Bone marrow (tissue), 2 donors: ENCODE data around the gene SRRM2.

Experiments used
- DNase-seq, 2 donors: peaks; one replicate each; lab custom pipeline; 2025; lab: John Stamatoyannopoulos, UW

SRRM2 gene

GRCh38 chr16:2798723-2799204 lies 46.3 kb downstream of the SRRM2 start:
- DNase-seq, result no peak

GRCh38 chr16:2799205-2799858 lies 46.9 kb downstream of the SRRM2 start:
- no peak for DNase-seq

GRCh38 chr16:2799859-2800226 lies 47.4 kb downstream of the SRRM2 start:
- DNase-seq, result no peak

- DNase-seq, result no peak
Measured at GRCh38 chr16:2803545-2804195, 51.2 kb downstream of the SRRM2 start.

- no peak for DNase-seq
Measured at GRCh38 chr16:2804728-2805127, 52.3 kb downstream of the SRRM2 start.

- no peak for DNase-seq
Measured at GRCh38 chr16:2806286-2806685, 53.8 kb downstream of the SRRM2 start.

- DNase-seq, result no peak
Measured at GRCh38 chr16:2808181-2808580, 55.7 kb downstream of the SRRM2 start.

- DNase-seq, result no peak
Measured at GRCh38 chr16:2809149-2809760, 56.8 kb downstream of the SRRM2 start.

- no peak for DNase-seq
Measured at GRCh38 chr16:2810651-2811050, 58.2 kb downstream of the SRRM2 start.

- DNase-seq, result no peak
Measured at GRCh38 chr16:2811703-2812471, 59.4 kb downstream of the SRRM2 start.

- no peak for DNase-seq
Measured at GRCh38 chr16:2813771-2814221, 61.4 kb downstream of the SRRM2 start.

GRCh38 chr16:2814551-2815298 lies 62.3 kb downstream of the SRRM2 start:
- DNase-seq, result no peak

- DNase-seq, result no peak
Measured at GRCh38 chr16:2815299-2815771, 62.9 kb downstream of the SRRM2 start.

- peak in 1 of 2 donors; percentile 13 for DNase-seq
Measured at GRCh38 chr16:2816751-2817339, 64.4 kb downstream of the SRRM2 start, which contains the start of gene PRSS21. Gene PRSS21, plus strand, starts transcription at chr16:2817237. Its CDS starts 32 bp downstream, at chr16:2817269.

- DNase-seq, result no peak
Measured at GRCh38 chr16:2817340-2818271, 65.2 kb downstream of the SRRM2 start.

GRCh38 chr16:2818272-2818876 lies 65.9 kb downstream of the SRRM2 start:
- no peak for DNase-seq

- no peak for DNase-seq
Measured at GRCh38 chr16:2819179-2819938, 66.9 kb downstream of the SRRM2 start.

- no peak for DNase-seq
Measured at GRCh38 chr16:2819939-2820835, 67.7 kb downstream of the SRRM2 start.
